AG04449 (cell line): ENCODE data around the gene SCARB2.

ENCODE experiments used
- CTCF ChIA-PET: fragments of 350-600 bp; formaldehyde crosslinking; extraction: SDS; loops from one replicate; lab custom pipeline; 2021; ENCODE audit warnings: antibody characterized with exemption; lab: Yijun Ruan, JAX
- POLR2A ChIA-PET: fragments of 400-600, 350-600 bp; formaldehyde crosslinking; extraction: SDS; loops from one replicate; lab custom pipeline; 2020; ENCODE audit warnings: antibody characterized with exemption, inconsistent platforms; lab: Yijun Ruan, JAX
- DNase-seq: peaks from one replicate; pipeline ENCODE4 v3.0.0-alpha.2; 2010; ENCODE audit warnings: low read depth, low spot score
- H3K4me3 ChIP-seq: 2 replicates; pipeline ENCODE4 v1.5.1; 2011; ENCODE audit warnings: low read depth, mild to moderate bottlenecking, control low read depth, low read length
- CTCF ChIP-seq: IDR thresholded peaks from one replicate; pipeline ENCODE4 v1.5.1; 2011; ENCODE audit warnings: mild to moderate bottlenecking, moderate library complexity, low read length, control low read depth, inconsistent platforms; ENCODE audit not compliant: insufficient read depth; ENCODE audit errors: missing control alignments

The SCARB2 gene

GRCh38 chr4:76125816-76126215 is 87.8 kb downstream of the SCARB2 start:
- no peak for DNase-seq
- ChIA-PET CTCF (no interaction called here), POLR2A (no interaction called here)
- no peak overlapping the region for H3K4me3 ChIP-seq
- no peak for TF ChIP-seq CTCF

- H3K4me3 ChIP-seq, result no peak overlapping the region
- no peak for DNase-seq
- CTCF ChIA-PET, result interaction anchor here (0.8 to 1.0 kb wide), 2 partner anchors 14 to 15 kb away, joined by 3 read pairs; no protein-coding TSS in a partner anchor
- no peak for TF ChIP-seq CTCF
- POLR2A ChIA-PET, result no interaction called here
Observed at GRCh38 chr4:76120199-76120598, 93.4 kb downstream of the SCARB2 start.

DNA sequence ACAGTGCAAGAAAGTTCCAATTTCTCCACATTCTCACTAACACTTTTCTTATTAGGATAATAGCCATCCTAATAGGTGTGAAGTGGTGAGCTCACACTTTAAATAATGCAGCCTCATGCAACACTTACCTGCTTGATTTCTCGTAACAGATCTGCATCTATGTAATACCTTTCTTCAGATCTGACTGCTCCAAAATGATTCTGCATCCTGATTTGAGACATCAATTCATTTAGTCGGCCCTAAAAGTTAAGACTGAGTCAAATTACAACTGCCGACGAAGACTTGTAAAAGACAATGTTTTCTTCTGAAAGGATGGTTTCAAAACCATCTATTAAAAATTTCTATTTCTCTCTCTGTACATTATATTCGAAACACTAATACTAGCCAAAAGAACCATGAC is 96.1 kb downstream of the SCARB2 start:
- H3K4me3 ChIP-seq, result no peak overlapping the region
- TF ChIP-seq CTCF, result no peak
- DNase-seq, result no peak
- CTCF ChIA-PET, result no interaction called here
- POLR2A ChIA-PET, result no interaction called here

DNA sequence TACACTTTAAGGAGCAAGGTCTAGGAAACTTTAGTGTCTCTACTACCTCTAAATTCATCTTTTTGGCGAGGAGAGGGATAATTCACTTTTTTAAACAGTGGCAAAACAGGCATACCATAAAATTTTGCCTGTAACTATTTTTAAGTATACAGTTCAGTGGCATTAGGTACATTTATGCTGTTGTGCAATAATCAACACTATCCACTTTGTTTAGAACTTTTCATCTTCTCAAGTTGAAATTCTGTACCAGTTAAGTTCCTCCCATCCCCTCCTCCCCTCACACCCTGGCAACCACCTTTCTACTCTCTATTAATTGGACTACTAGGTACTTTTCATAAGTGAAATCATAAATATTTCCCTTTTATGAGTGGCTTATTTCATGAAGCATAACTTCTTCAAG is 96.8 kb downstream of the SCARB2 start:
- TF ChIP-seq CTCF, result no peak
- H3K4me3 ChIP-seq, result no peak overlapping the region
- no peak for DNase-seq
- ChIA-PET CTCF (no interaction called here), POLR2A (no interaction called here)
